ENCODE measurements around the gene ADGRE3. TPM values are rescaled to one million over a fixed set of nuclear protein-coding genes. Genes with fewer than 3 reads are reported as not detected.

The ADGRE3 gene
- total RNA-seq, 1 experiment from 2014 or later, result not detected

GRCh38 chr19:14670408-14670807, 4.2 kb downstream of the ADGRE3 start:
- no peak overlapping the region for H3K56ac ChIP-seq (ENCODE audit: insufficient read length, low read depth, low read length)
- no peak overlapping the region for H2BK5ac ChIP-seq (ENCODE audit: insufficient read length, low read length)
- no peaks in the 10 kb centered on the region for H3K4me1 ChIP-seq (ENCODE audit: insufficient read depth, low read length)
- Mint-ChIP-seq H3K4me3 (no peak overlapping the region), H3K36me3 (ENCODE audit: insufficient read depth in 1 of 3, low read depth in 3 of 3) (peaks cover 0 to 7% (median 0%) of the 10 kb centered on the region in 3 experiments; a peak in 1 of 7 replicates), H3K27ac (no peak overlapping the region), H3K27me3 (ENCODE audit: low read depth) (peaks cover 5% of the 10 kb centered on the region), H3K4me1 (no peaks in the 10 kb centered on the region), H3K9me3 (peaks cover 29 to 89% of the 10 kb centered on the region in 2 experiments)
- no peak overlapping the region for H2BK15ac ChIP-seq (ENCODE audit: low read depth, low read length)
- no peak overlapping the region for H4K5ac ChIP-seq (ENCODE audit: insufficient read length, low read depth, low read length)
- no CpG with 5 or more reads among the region's 2 CpGs for WGBS (ENCODE audit: extremely low coverage, insufficient read length, low lambda C conversion rate)
- H3K79me2 ChIP-seq (ENCODE audit: insufficient read depth, low read length), result no peaks in the 10 kb centered on the region
- no peak overlapping the region for H3K14ac ChIP-seq (ENCODE audit: insufficient read depth, low read length)
- H4K8ac ChIP-seq (replicated peaks; ENCODE audit: insufficient read length, low read depth, low read length), result no peak overlapping the region
- no peak overlapping the region for H3K4ac ChIP-seq (ENCODE audit: low read depth, low read length)
- no peak overlapping the region for H4K91ac ChIP-seq (ENCODE audit: insufficient read length, low read depth, low read length)
- H3K23ac ChIP-seq (ENCODE audit: insufficient read length, low read depth, low read length), result no peak overlapping the region
- no peak overlapping the region for H2BK120ac ChIP-seq (ENCODE audit: low read depth, low read length, poor library complexity, severe bottlenecking)
- no peak overlapping the region for H3K18ac ChIP-seq (ENCODE audit: insufficient read length, low read depth, low read length)
- no peak for TF ChIP-seq CTCF (conservative IDR thresholded peaks at IDR 0.05)
- no peak overlapping the region for H2BK12ac ChIP-seq (ENCODE audit: insufficient read length, low read depth, low read length)
- H3K23me2 ChIP-seq (ENCODE audit: insufficient read length, low read depth, low read length, poor library complexity, severe bottlenecking), result no peaks in the 10 kb centered on the region
- no peak overlapping the region for H3K4me2 ChIP-seq (ENCODE audit: insufficient read depth, insufficient read length, low read length)
- H3K27ac ChIP-seq (ENCODE audit: insufficient read length, low read depth, low read length), result no peak overlapping the region
- no peak overlapping the region for H2AFZ ChIP-seq (ENCODE audit: low read length)
- DNase-seq, result no peak
- H3K9ac ChIP-seq (ENCODE audit: extremely low read depth, insufficient read length, low read length), result no peak overlapping the region
- no peaks in the 10 kb centered on the region for H3K9me3 ChIP-seq (ENCODE audit: control insufficient read depth, low read depth, low read length)
- H4K20me1 ChIP-seq (ENCODE audit: control insufficient read depth, insufficient read depth, insufficient read length), result no peaks in the 10 kb centered on the region
- no peak overlapping the region for H3T11ph ChIP-seq (ENCODE audit: low read length)
- no peaks in the 10 kb centered on the region for H3K27me3 ChIP-seq (ENCODE audit: insufficient read depth, low read length)
- no peak overlapping the region for H2AK5ac ChIP-seq (ENCODE audit: insufficient read length, low read length)
- H3K79me1 ChIP-seq (ENCODE audit: insufficient read depth, low read depth, low read length, poor library complexity, severe bottlenecking), result no peaks in the 10 kb centered on the region
- H2BK20ac ChIP-seq (ENCODE audit: low read depth, low read length, poor library complexity, severe bottlenecking), result no peak overlapping the region

Data from H9 (cell line).